CD14-positive monocyte (primary cell): ENCODE measurements around the gene RAMAC. TPM values are rescaled to one million over a fixed set of nuclear protein-coding genes. Genes with fewer than 3 reads are reported as not detected.

Experiments
- DNase-seq, 3 donors: peaks; one replicate each; pipeline ENCODE4 v3.0.0-alpha.2; 2011 to 2022
- H2AFZ ChIP-seq: 2 replicates; pipeline ENCODE4 v1.6.0; 2012; ENCODE audit warnings: mild to moderate bottlenecking, low read depth, low read length, inconsistent platforms; ENCODE audit not compliant: insufficient read depth, poor library complexity, severe bottlenecking
- H3K27ac ChIP-seq, 2 donors: 1 replicate in 1 of 2; 2 replicates in 1 of 2; pipeline ENCODE4 v1.5.1; 2012 to 2013; ENCODE audit warnings: low read length in 2 of 2, control low read depth in 1 of 2, inconsistent platforms in 1 of 2, low read depth in 1 of 2, mild to moderate bottlenecking in 1 of 2
- H3K27me3 ChIP-seq, 2 donors: one replicate each; pipeline versions ENCODE4 v1.6.0 to v1.6.1; 2011 to 2013; ENCODE audit warnings: low read length in 2 of 2; ENCODE audit not compliant: control insufficient read depth in 2 of 2, insufficient read depth in 2 of 2
- H3K36me3 ChIP-seq, 2 donors: replicated peaks in 1 of 2; 1 replicate in 1 of 2; 2 replicates in 1 of 2; pipeline versions ENCODE4 v1.5.1 to v1.6.1; 2012 to 2013; ENCODE audit warnings: low read length in 2 of 2, control low read depth in 1 of 2, inconsistent platforms in 1 of 2, mild to moderate bottlenecking in 1 of 2; ENCODE audit not compliant: insufficient read depth in 2 of 2, control insufficient read depth in 1 of 2
- H3K4me1 ChIP-seq, 2 donors: 1 replicate in 1 of 2; 2 replicates in 1 of 2; pipeline versions ENCODE4 v1.5.1 to v1.6.1; 2012 to 2013; ENCODE audit warnings: low read length in 2 of 2, control low read depth in 1 of 2, inconsistent platforms in 1 of 2, mild to moderate bottlenecking in 1 of 2, moderate library complexity in 1 of 2; ENCODE audit not compliant: insufficient read depth in 2 of 2, control insufficient read depth in 1 of 2
- H3K4me2 ChIP-seq: replicated peaks from 2 replicates; pipeline ENCODE3; 2012; ENCODE audit warnings: low read length, moderate library complexity, mild to moderate bottlenecking; ENCODE audit not compliant: poor library complexity, severe bottlenecking; ENCODE audit errors: extremely low read depth
- H3K4me3 ChIP-seq, 3 experiments: fragments of 200-600 bp in 1 of 3; sonication (generic) in 1 of 3; replicated peaks in 1 of 3; 1 replicate in 2 of 3; 2 replicates in 1 of 3; pipeline ENCODE4 v1.5.1; 2011 to 2013; ENCODE audit warnings: low read length in 3 of 3, mild to moderate bottlenecking in 3 of 3, control low read depth in 2 of 3, low read depth in 2 of 3, inconsistent platforms in 1 of 3, moderate library complexity in 1 of 3
- H3K79me2 ChIP-seq: 2 replicates; pipeline ENCODE4 v1.6.0; 2012; ENCODE audit warnings: mild to moderate bottlenecking, control low read depth, inconsistent platforms, low read length, moderate library complexity; ENCODE audit not compliant: insufficient read depth
- H3K9ac ChIP-seq: 2 replicates; pipeline ENCODE4 v1.6.0; 2017; ENCODE audit warnings: low read length, mild to moderate bottlenecking; ENCODE audit not compliant: insufficient read depth, poor library complexity, severe bottlenecking
- H3K9me3 ChIP-seq, 2 donors: replicated peaks in 1 of 2; 1 replicate in 1 of 2; 2 replicates in 1 of 2; pipeline versions ENCODE4 v1.5.1 to v1.6.1; 2012 to 2013; ENCODE audit warnings: low read length in 2 of 2, control low read depth in 1 of 2; ENCODE audit not compliant: control insufficient read depth in 1 of 2, insufficient read depth in 1 of 2
- H4K20me1 ChIP-seq: 2 replicates; pipeline ENCODE4 v1.6.0; 2012; ENCODE audit warnings: mild to moderate bottlenecking, low read length, control low read depth, moderate library complexity; ENCODE audit not compliant: insufficient read depth
- H3K27ac Mint-ChIP-seq, 7 donors: one replicate each; pipeline ENCODE4 v1.8.0; 2020; ENCODE audit warnings: mild to moderate bottlenecking in 7 of 7, mixed read lengths in 7 of 7, moderate library complexity in 6 of 7, inconsistent platforms in 2 of 7
- H3K27me3 Mint-ChIP-seq, 3 donors: one replicate each; pipeline ENCODE4 v1.8.0; 2021 to 2022; ENCODE audit warnings: low read depth in 3 of 3, mild to moderate bottlenecking in 3 of 3, mixed read lengths in 3 of 3, moderate library complexity in 3 of 3, inconsistent platforms in 1 of 3
- H3K36me3 Mint-ChIP-seq, 2 donors: one replicate each; pipeline ENCODE4 v1.8.0; 2020; ENCODE audit warnings: mixed read lengths in 2 of 2, inconsistent platforms in 1 of 2, mild to moderate bottlenecking in 1 of 2
- H3K4me1 Mint-ChIP-seq: one replicate; pipeline ENCODE4 v1.8.0; 2020; ENCODE audit warnings: mild to moderate bottlenecking, mixed read lengths
- H3K4me3 Mint-ChIP-seq, 2 donors: one replicate each; pipeline ENCODE4 v1.8.0; 2020; ENCODE audit warnings: mild to moderate bottlenecking in 2 of 2, mixed read lengths in 2 of 2, moderate library complexity in 1 of 2
- H3K9me3 Mint-ChIP-seq, 7 donors: one replicate each; pipeline ENCODE4 v1.8.0; 2020 to 2022; ENCODE audit warnings: mixed read lengths in 7 of 7, mild to moderate bottlenecking in 6 of 7, moderate library complexity in 6 of 7, inconsistent platforms in 2 of 7
- CTCF ChIP-seq: fragments of 200-600 bp; IDR thresholded peaks from one replicate; pipeline ENCODE4 v1.8.0; 2022; ENCODE audit warnings: antibody characterized with exemption, mild to moderate bottlenecking
- WGBS: methylation state at CpG from one replicate; pipeline ENCODE4 v1.1.5; 2013; ENCODE audit warnings: missing lambda C conversion rate; ENCODE audit not compliant: insufficient coverage; 5-methylcytosine and 5-hydroxymethylcytosine counted together
- intact Hi-C, 2 donors: fragments of 100-400 bp; cut with micrococcal nuclease; formaldehyde crosslinking; loops; one replicate each; pipeline versions ENCODE4 v1.15.0 to v1.15.1; 2023
- polyA plus RNA-seq, 3 donors: library from polyadenylated mRNA; depleted of rRNA in 1 of 3; unstranded in 2 of 3; stranded (reverse) in 1 of 3; fragments of 300-500 nt in 2 of 3; fragments of >200 nt in 1 of 3; fragmentation: Illumina TruSeq in 2 of 3; gene quantifications; 1 replicate in 2 of 3; 2 replicates in 1 of 3; pipeline ENCODE4 v1.2.3, GENCODE V29; 2012 to 2021

RAMAC gene
- polyA plus RNA-seq, 3 donors: 6.1 to 39.9 (median 27.7) TPM

GRCh38 chr15:83016906-83017305 lies 30.9 kb downstream of the RAMAC start:
- no peak overlapping the region for H3K9ac ChIP-seq
- no peak for DNase-seq
- peaks cover 11 to 12% of the 10 kb centered on the region in 2 donors for H3K4me1 ChIP-seq
- WGBS: 100% methylated on average over 3 of the region's 5 CpGs
- Mint-ChIP-seq H3K27ac (no peak overlapping the region), H3K4me3 (no peak overlapping the region), H3K4me1 (peaks cover 17% of the 10 kb centered on the region), H3K36me3 (peaks cover 36 to 53% of the 10 kb centered on the region in 2 donors), H3K27me3 (no peaks in the 10 kb centered on the region), H3K9me3 (no peaks in the 10 kb centered on the region)
- intact Hi-C loops: loop anchor here in 1 of 2 donors (10.0 kb wide), 1 partner anchor 48 kb away; the partner anchor contains the start of gene BTBD1
- H3K36me3 ChIP-seq: peaks cover 46 to 51% of the 10 kb centered on the region in 2 donors
- no peaks in the 10 kb centered on the region for H3K79me2 ChIP-seq
- no peak for TF ChIP-seq CTCF
- no peak overlapping the region for H3K27ac ChIP-seq
- no peaks in the 10 kb centered on the region for H3K27me3 ChIP-seq
- no peak overlapping the region for H3K4me3 ChIP-seq
- no peak overlapping the region for H3K4me2 ChIP-seq
- no peaks in the 10 kb centered on the region for H3K9me3 ChIP-seq
- H2AFZ ChIP-seq: no peak overlapping the region
- peaks cover 12% of the 10 kb centered on the region for H4K20me1 ChIP-seq

- Mint-ChIP-seq H3K27ac (no peak overlapping the region), H3K27me3 (no peaks in the 10 kb centered on the region), H3K4me1 (peaks cover 5% of the 10 kb centered on the region), H3K9me3 (no peaks in the 10 kb centered on the region), H3K36me3 (peaks cover 36 to 57% of the 10 kb centered on the region in 2 donors), H3K4me3 (no peak overlapping the region)
- H3K36me3 ChIP-seq: peaks cover 46 to 53% of the 10 kb centered on the region in 2 donors
- no peak overlapping the region for H3K4me3 ChIP-seq
- no peak for DNase-seq
- TF ChIP-seq CTCF: no peak
- no peak overlapping the region for H2AFZ ChIP-seq
- no peaks in the 10 kb centered on the region for H3K9me3 ChIP-seq
- WGBS: no CpG with 5 or more reads among the region's 2 CpGs
- H4K20me1 ChIP-seq: peaks cover 15% of the 10 kb centered on the region
- H3K4me1 ChIP-seq: no peaks in the 10 kb centered on the region
- no peak overlapping the region for H3K9ac ChIP-seq
- H3K27ac ChIP-seq: no peak overlapping the region
- no peak overlapping the region for H3K4me2 ChIP-seq
- intact Hi-C loops: loop anchor here in 1 of 2 donors (10.0 kb wide), 1 partner anchor 46 kb away; the partner anchor contains the start of gene BTBD1
- H3K79me2 ChIP-seq: no peaks in the 10 kb centered on the region
- H3K27me3 ChIP-seq: no peaks in the 10 kb centered on the region
These were observed 32.4 kb downstream of the RAMAC start for GRCh38 chr15:83018436-83018835.
